Ishikawa (cell line): Measurements from ENCODE around the gene COL18A1.

Experiments
- CEBPB ChIP-seq: IDR thresholded peaks from 2 replicates; pipeline ENCODE4 v1.6.1; 2012
- CREB1 ChIP-seq: IDR thresholded peaks from 2 replicates; pipeline ENCODE4 v1.6.1; 2012; ENCODE audit warnings: low read depth
- EGR1 ChIP-seq: IDR thresholded peaks from 2 replicates; pipeline ENCODE4 v1.6.1; 2012
- EP300 ChIP-seq: IDR thresholded peaks from 2 replicates; pipeline ENCODE4 v1.6.1; 2012; ENCODE audit warnings: borderline replicate concordance
- FOXM1 ChIP-seq: IDR thresholded peaks from 2 replicates; pipeline ENCODE4 v1.6.1; 2012; ENCODE audit warnings: low read depth, borderline replicate concordance
- MAX ChIP-seq: IDR thresholded peaks from 2 replicates; pipeline ENCODE4 v1.6.1; 2012
- NFIC ChIP-seq: IDR thresholded peaks from 2 replicates; pipeline ENCODE4 v1.6.1; 2012
- RAD21 ChIP-seq: IDR thresholded peaks from 2 replicates; pipeline ENCODE4 v1.6.1; 2012; ENCODE audit warnings: low read depth
- REST ChIP-seq: IDR thresholded peaks from 2 replicates; pipeline ENCODE4 v1.6.1; 2012; ENCODE audit warnings: low read depth, mild to moderate bottlenecking
- TAF1 ChIP-seq: IDR thresholded peaks from 2 replicates; pipeline ENCODE4 v1.6.1; 2012; ENCODE audit warnings: low read depth, mild to moderate bottlenecking
- TCF12 ChIP-seq: IDR thresholded peaks from 2 replicates; pipeline ENCODE4 v1.6.1; 2012; ENCODE audit warnings: low read depth
- TEAD4 ChIP-seq: IDR thresholded peaks from 2 replicates; pipeline ENCODE4 v1.6.1; 2012
- USF1 ChIP-seq: IDR thresholded peaks from 2 replicates; pipeline ENCODE4 v1.6.1; 2012
- YY1 ChIP-seq: IDR thresholded peaks from 2 replicates; pipeline ENCODE4 v1.6.1; 2012; ENCODE audit warnings: low read depth
- ZBTB7A ChIP-seq: IDR thresholded peaks from 2 replicates; pipeline ENCODE4 v1.6.1; 2012; ENCODE audit warnings: low read depth

COL18A1 gene

GRCh38 chr21:45514311-45515021 lies 109.5 kb downstream of the COL18A1 start:
- TF ChIP-seq EGR1 = no peak
- no peak for TF ChIP-seq FOXM1
- TF ChIP-seq REST = no peak
- TF ChIP-seq CEBPB = no peak
- no peak for TF ChIP-seq TCF12
- no peak for TF ChIP-seq NFIC
- no peak for TF ChIP-seq YY1
- TF ChIP-seq ZBTB7A = no peak

- TF ChIP-seq CEBPB = no peak
- TF ChIP-seq YY1 = no peak
- no peak for TF ChIP-seq EP300
- no peak for TF ChIP-seq TAF1
- TF ChIP-seq CREB1 = no peak
- TF ChIP-seq MAX = no peak
- TF ChIP-seq TCF12 = no peak
- TF ChIP-seq TEAD4 = no peak
- no peak for TF ChIP-seq USF1
- TF ChIP-seq RAD21 = no peak
- TF ChIP-seq NFIC = no peak
- no peak for TF ChIP-seq ZBTB7A
- TF ChIP-seq REST = no peak
- no peak for TF ChIP-seq FOXM1
- TF ChIP-seq EGR1 = no peak
These were observed 110.5 kb downstream of the COL18A1 start for GRCh38 chr21:45515241-45516061.

GRCh38 chr21:45516071-45516670 lies 111.2 kb downstream of the COL18A1 start:
- no peak for TF ChIP-seq TAF1
- 0 out of 2 replicates have a peak, but pooled peaks have one; percentile 17 for TF ChIP-seq MAX

- TF ChIP-seq EP300 = no peak
- TF ChIP-seq CEBPB = no peak
These were observed 111.7 kb downstream of the COL18A1 start for GRCh38 chr21:45516671-45517151.

- TF ChIP-seq ZBTB7A (no peak), CREB1 (no peak), TAF1 (no peak), REST (no peak), NFIC (no peak), RAD21 (no peak), CEBPB (peak; percentile 76), EP300 (0 out of 2 replicates have a peak, but pooled peaks have one; percentile 16), TCF12 (no peak), EGR1 (no peak), FOXM1 (0 out of 2 replicates have a peak, but pooled peaks have one; percentile 13), TEAD4 (no peak)
These were observed 112.5 kb downstream of the COL18A1 start for GRCh38 chr21:45517249-45518065.
